ENCODE data around the gene LPP.
"Not testable (repeated sequence)": the region's sequence is repeated elsewhere in the genome, so short reads cannot be mapped to it uniquely, and the experiment has no call there.

DNA sequence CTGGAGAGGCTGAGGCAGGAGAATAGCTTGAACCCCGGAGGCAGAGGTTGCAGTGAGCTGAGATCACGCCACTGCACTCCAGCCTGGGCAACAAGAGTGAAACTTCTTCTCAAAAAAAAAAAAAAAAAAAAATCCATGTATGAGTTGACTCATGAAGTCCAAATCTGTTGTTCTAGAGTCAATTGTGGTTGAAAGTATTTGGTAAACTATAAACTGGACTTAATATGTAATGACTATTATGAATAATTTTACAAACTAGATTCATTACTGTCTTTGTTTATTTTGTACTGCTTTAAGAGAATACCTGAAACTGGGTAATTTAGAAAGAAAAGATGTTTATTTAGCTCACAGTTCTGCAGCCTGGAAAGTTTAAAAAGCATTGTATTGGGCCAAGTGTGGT, 22.9 kb upstream of the LPP start:
- TF ChIP-seq, protein P1, sequence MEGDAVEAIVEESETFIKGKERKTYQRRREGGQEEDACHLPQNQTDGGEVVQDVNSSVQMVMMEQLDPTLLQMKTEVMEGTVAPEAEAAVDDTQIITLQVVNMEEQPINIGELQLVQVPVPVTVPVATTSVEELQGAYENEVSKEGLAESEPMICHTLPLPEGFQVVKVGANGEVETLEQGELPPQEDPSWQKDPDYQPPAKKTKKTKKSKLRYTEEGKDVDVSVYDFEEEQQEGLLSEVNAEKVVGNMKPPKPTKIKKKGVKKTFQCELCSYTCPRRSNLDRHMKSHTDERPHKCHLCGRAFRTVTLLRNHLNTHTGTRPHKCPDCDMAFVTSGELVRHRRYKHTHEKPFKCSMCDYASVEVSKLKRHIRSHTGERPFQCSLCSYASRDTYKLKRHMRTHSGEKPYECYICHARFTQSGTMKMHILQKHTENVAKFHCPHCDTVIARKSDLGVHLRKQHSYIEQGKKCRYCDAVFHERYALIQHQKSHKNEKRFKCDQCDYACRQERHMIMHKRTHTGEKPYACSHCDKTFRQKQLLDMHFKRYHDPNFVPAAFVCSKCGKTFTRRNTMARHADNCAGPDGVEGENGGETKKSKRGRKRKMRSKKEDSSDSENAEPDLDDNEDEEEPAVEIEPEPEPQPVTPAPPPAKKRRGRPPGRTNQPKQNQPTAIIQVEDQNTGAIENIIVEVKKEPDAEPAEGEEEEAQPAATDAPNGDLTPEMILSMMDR (conservative IDR thresholded peaks at IDR 0.05; ENCODE audit: low read depth, low read length) = not testable (repeated sequence)
- not testable (repeated sequence) for TF ChIP-seq EZH2 (IDR thresholded peaks at IDR 0.05; ENCODE audit: low read length, unreplicated experiment)

Data from PC-3 (cell line).